ENCODE results near the gene AIP.

Gene AIP

DNA sequence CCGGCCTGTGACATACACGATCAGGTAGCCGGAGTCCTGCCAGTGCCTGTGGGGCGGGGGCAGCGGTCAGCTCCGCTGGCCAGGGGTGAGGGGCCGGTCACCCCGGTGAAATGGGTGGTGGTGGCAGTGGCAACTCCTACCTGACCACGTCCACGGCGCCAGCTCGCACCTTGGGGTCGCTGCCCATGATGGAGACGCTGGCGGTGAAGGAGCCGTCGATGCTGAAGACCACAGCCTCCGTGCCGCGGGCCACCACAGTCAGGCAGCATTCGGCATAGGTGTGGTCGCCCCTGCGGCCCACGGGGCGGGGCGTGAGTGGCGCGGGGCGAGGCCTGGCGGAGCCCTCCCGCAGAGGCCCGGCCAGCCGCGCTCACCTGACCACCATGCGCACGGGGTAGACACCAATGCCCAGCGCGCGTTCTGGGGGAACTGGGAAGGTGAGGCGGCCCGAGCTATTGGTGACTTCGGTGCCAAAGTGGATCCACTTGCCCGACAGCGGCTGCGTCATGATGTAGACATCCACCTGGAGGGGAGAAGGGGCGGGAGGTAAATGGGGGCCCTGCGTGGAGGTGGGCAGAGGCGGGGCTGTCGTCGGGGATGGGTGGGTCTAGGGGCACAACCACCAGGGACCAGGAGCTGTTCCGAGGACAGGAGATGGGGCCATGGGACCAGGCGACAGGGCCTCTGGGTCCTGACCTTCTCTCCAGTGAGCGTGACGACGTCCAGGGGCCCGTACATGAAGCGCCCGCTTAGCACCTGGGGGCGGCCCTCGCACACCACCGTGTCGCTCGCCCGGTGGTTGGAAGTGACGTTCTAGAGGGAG, 10.9 kb downstream of the AIP start:
- no peaks in the 10 kb centered on the region for H3K27me3 ChIP-seq
- TF ChIP-seq Cebpa-rat (IDR thresholded peaks at IDR 0.05), result no peak
- peaks cover 67 to 98% (median 93%) of the 10 kb centered on the region in 11 experiments for H3K36me3 ChIP-seq
- H3K27ac ChIP-seq, result no peak overlapping the region
- H3K4me2 ChIP-seq, result no peak overlapping the region
- peaks cover 0 to 98% (median 43%) of the 10 kb centered on the region in 11 experiments; a peak in 20 of 22 replicates for H4K20me1 ChIP-seq
- H3K9me3 ChIP-seq (replicated peaks in 1 of 11), result no peaks in the 10 kb centered on the region
- no peak overlapping the region for H3K4me3 ChIP-seq
- H3K4me1 ChIP-seq, result peaks cover 0 to 11% (median 0%) of the 10 kb centered on the region in 10 experiments; a peak in 4 of 20 replicates
- H3K9ac ChIP-seq, result no peak overlapping the region

DNA sequence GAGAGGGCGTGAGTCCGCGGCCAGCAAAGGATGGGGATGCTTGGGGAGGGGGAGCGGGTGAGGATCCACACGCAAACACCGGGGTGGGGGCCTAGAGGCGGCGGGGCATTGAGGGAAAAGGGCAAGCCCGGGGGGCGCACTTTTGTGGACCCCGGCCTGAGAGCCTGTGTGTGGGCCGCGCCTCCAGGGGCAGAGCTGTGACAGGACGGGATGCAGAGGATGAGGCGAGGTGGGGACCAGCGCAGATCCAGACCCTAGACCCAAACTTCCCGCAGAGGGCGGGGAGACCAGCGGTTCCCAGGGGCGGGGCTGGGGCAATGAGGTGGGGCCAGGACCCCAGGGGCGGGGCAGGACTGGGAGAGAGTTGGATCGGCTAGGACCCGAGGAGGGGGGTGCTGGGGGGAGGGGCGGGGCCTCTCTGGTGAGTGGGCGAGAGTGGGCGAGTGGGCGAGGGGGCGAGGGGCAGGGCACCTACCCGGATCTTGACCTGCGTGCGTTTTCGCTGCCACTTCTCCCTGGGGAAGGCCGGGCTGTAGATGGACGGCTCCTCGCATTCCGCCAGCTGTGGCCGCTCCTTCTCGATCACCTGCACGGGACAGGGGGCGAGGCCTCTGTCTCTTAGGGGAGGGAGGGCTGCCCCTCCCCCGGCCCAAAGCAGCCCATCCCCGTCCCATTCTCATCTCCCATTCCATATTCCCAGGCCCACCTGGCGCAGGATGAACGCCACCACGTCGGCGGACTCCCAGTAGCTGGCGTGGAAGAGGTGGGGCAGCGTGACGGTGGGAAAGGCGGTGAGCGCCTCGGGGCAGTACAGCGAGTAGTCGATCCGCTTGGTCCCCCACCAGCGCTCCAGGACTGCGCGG, 11.8 kb downstream of the AIP start:
- H3K4me2 ChIP-seq, result no peak overlapping the region
- no peak overlapping the region for H3K9ac ChIP-seq
- peaks cover 59 to 97% (median 89%) of the 10 kb centered on the region in 11 experiments for H3K36me3 ChIP-seq
- H3K27ac ChIP-seq, result no peak overlapping the region
- H3K27me3 ChIP-seq, result no peaks in the 10 kb centered on the region
- no peak overlapping the region for H3K4me3 ChIP-seq
- peaks cover 0 to 92% (median 34%) of the 10 kb centered on the region in 11 experiments; a peak in 19 of 22 replicates for H4K20me1 ChIP-seq
- peaks cover 0 to under 1% (median 0%) of the 10 kb centered on the region in 11 experiments; a peak in 1 of 22 replicates for H3K9me3 ChIP-seq (replicated peaks in 1 of 11)
- peaks cover 0 to 11% (median 0%) of the 10 kb centered on the region in 10 experiments; a peak in 4 of 20 replicates for H3K4me1 ChIP-seq
- no peak for TF ChIP-seq Cebpa-rat (IDR thresholded peaks at IDR 0.05)

DNA sequence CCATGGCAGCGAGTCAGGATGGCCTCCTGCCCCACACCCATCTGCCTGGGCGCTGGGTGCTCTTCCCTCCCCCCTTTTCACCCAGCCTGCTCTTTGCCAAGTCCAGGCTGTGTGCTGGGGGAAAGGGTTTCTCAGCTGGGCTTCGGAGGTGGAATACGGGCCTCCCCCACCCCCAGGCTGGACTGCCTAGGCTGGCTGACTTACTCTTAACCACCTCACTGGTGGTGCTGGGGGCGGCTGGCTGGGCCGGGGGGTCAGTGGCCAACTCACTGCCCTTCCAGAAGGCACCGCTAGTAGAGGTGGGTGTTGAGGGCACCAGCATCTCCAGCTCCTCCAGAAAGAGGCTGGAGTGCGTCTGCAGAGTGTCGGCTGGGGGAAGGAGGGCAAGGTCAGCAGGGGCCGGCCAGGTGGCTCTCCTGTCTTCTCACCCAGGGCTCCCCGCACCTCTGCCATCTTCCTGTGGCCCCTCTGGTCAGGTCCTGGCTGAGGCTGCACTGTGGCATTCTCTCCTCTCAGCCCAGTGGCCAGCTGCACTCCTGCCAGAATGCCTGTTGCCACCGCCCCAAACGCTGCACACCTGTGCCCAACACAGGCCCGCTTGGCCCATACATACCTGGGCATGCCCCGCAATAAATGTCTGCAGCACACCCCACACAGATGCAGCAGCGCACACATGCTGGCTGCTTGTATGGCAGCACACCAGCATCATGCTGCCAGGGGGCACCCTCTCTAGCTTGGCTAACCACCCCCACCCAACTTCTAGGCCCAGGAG, 12.6 kb downstream of the AIP start:
- no peak overlapping the region for H3K27ac ChIP-seq
- H3K36me3 ChIP-seq, result peaks cover 58 to 97% (median 89%) of the 10 kb centered on the region in 11 experiments

DNA sequence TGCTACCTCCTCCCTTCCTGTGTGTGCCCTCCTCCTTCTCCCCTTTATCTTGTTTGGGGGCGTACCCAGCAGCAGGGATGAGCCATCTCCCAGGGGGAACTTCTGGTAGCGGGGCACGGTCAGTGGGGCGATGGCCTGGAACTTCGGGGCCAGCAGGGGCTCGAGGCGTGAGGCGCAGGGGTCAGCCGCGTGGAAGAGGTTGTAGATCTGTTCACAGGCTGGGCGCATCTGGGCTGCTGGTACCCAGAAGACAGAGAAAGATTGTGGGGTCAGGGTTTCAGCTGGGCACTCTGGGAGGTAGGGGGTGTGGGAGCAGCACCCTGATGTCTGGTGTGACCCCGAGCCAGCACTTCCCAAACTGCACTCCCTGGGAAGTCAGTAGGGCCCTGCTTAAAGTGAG, 13.3 kb downstream of the AIP start:
- Histone ChIP-seq H3K4me1 (peaks cover 11 to 23% (median 12%) of the 10 kb centered on the region in 10 experiments; a peak in 19 of 20 replicates), H3K27me3 (no peaks in the 10 kb centered on the region), H3K36me3 (peaks cover 54 to 96% (median 88%) of the 10 kb centered on the region in 11 experiments), H3K27ac (no peak overlapping the region), H4K20me1 (peaks cover 0 to 86% (median 20%) of the 10 kb centered on the region in 11 experiments; a peak in 17 of 22 replicates), H3K4me2 (no peak overlapping the region), H3K9ac (peak overlapping the region in 1 of 11 experiments; percentile 23; a peak in 1 of 22 replicates), H3K9me3 (replicated peaks in 1 of 11) (peaks cover 0 to 7% (median 0%) of the 10 kb centered on the region in 11 experiments; a peak in 1 of 22 replicates), H3K4me3 (no peak overlapping the region)
- no peak for TF ChIP-seq Cebpa-rat (IDR thresholded peaks at IDR 0.05)

More for the DNA sequence above, 12.6 kb downstream of the AIP start:
- H3K4me2 ChIP-seq, result no peak overlapping the region
- no peak for TF ChIP-seq Cebpa-rat (IDR thresholded peaks at IDR 0.05)
- peak overlapping the region in 2 of 11 experiments; percentile 23 to 29; a peak in 1 of 22 replicates for H3K9ac ChIP-seq
- peaks cover 0 to 7% (median 0%) of the 10 kb centered on the region in 11 experiments; a peak in 1 of 22 replicates for H3K9me3 ChIP-seq (replicated peaks in 1 of 11)
- H3K4me1 ChIP-seq, result peaks cover 4 to 17% (median 5%) of the 10 kb centered on the region in 10 experiments; a peak in 19 of 20 replicates
- H3K4me3 ChIP-seq, result no peak overlapping the region
- no peaks in the 10 kb centered on the region for H3K27me3 ChIP-seq
- H4K20me1 ChIP-seq, result peaks cover 0 to 92% (median 26%) of the 10 kb centered on the region in 11 experiments; a peak in 18 of 22 replicates

DNA sequence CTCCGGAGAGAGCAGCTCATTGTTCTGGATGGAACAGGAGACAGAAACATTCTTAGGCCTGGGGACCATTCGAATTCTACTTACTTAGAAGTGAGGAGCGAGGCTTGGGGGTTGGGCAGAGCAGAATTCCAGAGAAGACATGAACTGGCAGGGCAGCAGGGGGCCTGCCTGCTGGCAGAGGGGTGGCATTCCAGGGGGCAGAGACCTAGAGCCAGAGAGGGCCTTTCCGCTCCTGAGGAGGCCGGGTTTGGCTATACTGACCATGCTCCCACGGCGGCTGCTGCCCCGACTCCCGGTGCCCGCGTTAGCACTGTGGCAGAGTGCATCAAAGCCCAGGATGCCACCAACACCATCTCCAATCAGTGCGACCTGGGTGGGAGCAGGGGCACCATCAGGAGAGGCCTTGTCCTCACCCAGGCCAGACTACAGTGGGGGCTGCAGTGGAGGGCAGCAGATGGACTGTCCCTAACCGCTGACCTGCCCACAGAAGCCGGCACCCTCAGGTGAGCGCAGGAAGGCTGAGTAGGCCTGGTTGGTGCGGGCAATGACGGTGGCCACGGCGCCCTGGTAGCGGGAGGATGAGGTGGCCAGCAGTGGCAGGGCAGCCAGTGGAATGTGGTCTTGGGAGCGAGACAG, 14.9 kb downstream of the AIP start:
- Histone ChIP-seq H3K36me3 (peaks cover 53 to 96% (median 86%) of the 10 kb centered on the region in 11 experiments), H4K20me1 (peaks cover 8 to 86% (median 18%) of the 10 kb centered on the region in 11 experiments; a peak in 19 of 22 replicates), H3K27me3 (no peaks in the 10 kb centered on the region), H3K27ac (no peak overlapping the region), H3K9ac (peak overlapping the region in 3 of 11 experiments; percentile 13 to 32 (median 20); a peak in 1 of 22 replicates), H3K4me2 (no peak overlapping the region), H3K9me3 (replicated peaks in 1 of 11) (peaks cover 0 to 7% (median 0%) of the 10 kb centered on the region in 11 experiments; a peak in 1 of 22 replicates), H3K4me3 (no peak overlapping the region), H3K4me1 (peaks cover 22 to 40% (median 28%) of the 10 kb centered on the region in 10 experiments)
- TF ChIP-seq Cebpa-rat (IDR thresholded peaks at IDR 0.05), result no peak

DNA sequence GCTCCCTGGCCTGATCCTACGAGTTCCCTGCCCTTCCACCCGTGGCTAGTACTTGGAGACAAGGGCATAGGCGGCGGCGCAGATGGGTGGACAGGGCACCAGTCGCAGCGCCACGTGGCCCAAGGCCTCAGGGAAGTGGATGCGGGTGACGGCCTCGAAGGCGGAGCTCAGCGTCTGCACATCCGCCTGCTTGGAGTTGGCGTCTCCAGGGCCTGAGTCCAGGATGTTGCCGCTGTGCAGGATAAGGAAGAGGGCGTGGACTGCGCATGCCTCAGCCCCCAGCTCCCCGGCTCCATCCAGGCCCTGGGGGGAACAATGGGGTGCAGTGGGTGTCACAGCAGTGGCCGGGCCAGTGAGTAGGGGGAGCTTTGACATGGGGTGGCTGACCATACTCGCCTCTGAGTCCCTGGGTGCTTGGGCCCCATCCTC, 15.7 kb downstream of the AIP start:
- peaks cover 30 to 48% (median 36%) of the 10 kb centered on the region in 10 experiments for H3K4me1 ChIP-seq
- TF ChIP-seq Cebpa-rat (IDR thresholded peaks at IDR 0.05), result no peak
- peaks cover 0 to 7% (median 0%) of the 10 kb centered on the region in 11 experiments; a peak in 1 of 22 replicates for H3K9me3 ChIP-seq (replicated peaks in 1 of 11)
- H3K9ac ChIP-seq, result no peak overlapping the region
- peaks cover 0 to 7% (median 4%) of the 10 kb centered on the region in 11 experiments; a peak in 9 of 22 replicates for H3K27me3 ChIP-seq
- H3K4me3 ChIP-seq, result no peak overlapping the region
- H3K27ac ChIP-seq, result no peak overlapping the region
- H3K36me3 ChIP-seq, result peaks cover 47 to 96% (median 79%) of the 10 kb centered on the region in 11 experiments
- peaks cover 16 to 88% (median 22%) of the 10 kb centered on the region in 11 experiments; a peak in 21 of 22 replicates for H4K20me1 ChIP-seq
- no peak overlapping the region for H3K4me2 ChIP-seq

DNA sequence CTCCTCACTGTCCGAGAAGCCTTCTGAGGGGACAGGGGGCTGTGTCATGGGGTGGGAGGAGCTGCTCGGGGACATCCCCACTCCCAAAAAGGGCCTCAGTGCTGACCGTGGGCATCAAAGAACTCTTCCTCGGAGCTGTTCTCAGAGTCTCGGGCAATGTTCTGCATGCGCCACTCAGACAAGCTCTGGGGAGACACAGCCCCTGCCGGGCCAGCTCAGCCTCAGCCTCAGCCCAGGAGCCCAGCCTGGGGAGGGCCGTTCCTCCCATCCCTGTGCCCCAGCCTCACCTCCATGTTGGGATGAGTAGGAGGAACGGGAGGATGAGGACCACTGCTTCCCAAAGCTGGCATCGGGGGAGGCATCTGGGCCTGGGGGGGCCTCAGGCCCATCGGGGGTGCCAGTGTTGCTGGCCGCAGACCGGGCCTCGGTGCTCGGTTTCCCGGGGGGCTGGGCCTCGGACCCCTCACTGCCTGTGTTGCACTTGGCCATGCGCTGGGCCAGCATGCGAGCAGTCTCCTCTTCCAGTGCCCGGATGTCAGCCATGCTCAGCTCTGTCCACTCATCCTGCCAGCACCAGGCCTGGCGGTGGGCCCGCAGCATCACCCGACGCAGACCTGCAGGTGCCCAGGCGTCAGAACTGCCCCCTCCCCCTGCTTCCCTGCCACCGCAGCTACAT, 17.1 kb downstream of the AIP start:
- Histone ChIP-seq H3K9ac (no peak overlapping the region), H3K27me3 (peaks cover 0 to 13% (median 9%) of the 10 kb centered on the region in 11 experiments; a peak in 9 of 22 replicates), H4K20me1 (peaks cover 25 to 91% (median 32%) of the 10 kb centered on the region in 11 experiments; a peak in 21 of 22 replicates), H3K27ac (peak overlapping the region in 1 of 11 experiments; percentile 26; a peak in 2 of 22 replicates), H3K4me2 (peak overlapping the region; percentile 28 to 100 (median 66); a peak in 19 of 22 replicates), H3K4me1 (peaks cover 36 to 53% (median 42%) of the 10 kb centered on the region in 10 experiments), H3K9me3 (replicated peaks in 1 of 11) (peaks cover 0 to 7% (median 0%) of the 10 kb centered on the region in 11 experiments; a peak in 1 of 22 replicates), H3K4me3 (no peak overlapping the region), H3K36me3 (peaks cover 41 to 85% (median 71%) of the 10 kb centered on the region in 11 experiments)
- no peak for TF ChIP-seq Cebpa-rat (IDR thresholded peaks at IDR 0.05)

Measured in BLaER1 treated with 17β-estradiol and CSF1 and Interleukin-3, amounts not matched to agents 10 nM and 100 nM (cell line).